HCT116 (cell line): ENCODE measurements around the gene EPN1. TPM values are rescaled to one million over a fixed set of nuclear protein-coding genes. Genes with fewer than 3 reads are reported as not detected.

ENCODE experiments used
- ATAC-seq: fragments of 200-7000 bp; cut with Tn5 transposase; 2 replicates; pipeline ENCODE4 v1.9.1; 2020; ENCODE audit warnings: mild to moderate bottlenecking, moderate library complexity
- BruUV-seq: library from RNA; stranded (reverse); fragments of 400-500 nt; replicated peaks from 2 replicates; lab custom pipeline; 2021; lab: Mats Ljungman, UMichigan
- CTCF ChIA-PET: fragments of 300-600 bp; sonication (Branson Sonifier 250); formaldehyde crosslinking; loops from one replicate; lab custom pipeline; 2021; ENCODE audit warnings: antibody characterized with exemption; lab: Charles Lee
- POLR2A ChIA-PET: fragments of 300-600, 350-600 bp; sonication (Branson Sonifier 250); formaldehyde crosslinking; loops from one replicate; lab custom pipeline; 2021; ENCODE audit warnings: antibody characterized with exemption; lab: Charles Lee
- RAD21 ChIA-PET, 2 experiments: fragments of 300-600 bp; sonication (Branson Sonifier 250); formaldehyde crosslinking; loops; one replicate each; lab custom pipeline; 2023; ENCODE audit warnings: low total read pairs in 2 of 2; ENCODE audit not compliant: uncharacterized antibody in 2 of 2, unreplicated experiment in 2 of 2, low non-redundant PET in 1 of 2; lab: Charles Lee
- DNase-seq: peaks from one replicate; pipeline ENCODE4 v3.0.0-alpha.2; 2010; ENCODE audit warnings: low read depth, low spot score
- H2AFZ ChIP-seq: fragments of 200-600 bp; shearing (Covaris generic), sonication (generic); 2 replicates; pipeline ENCODE4 v1.6.1; 2017; ENCODE audit warnings: low read depth, mixed run types, mixed read lengths, antibody characterized with exemption, low read length; ENCODE audit not compliant: poor library complexity, severe bottlenecking
- H3K27ac ChIP-seq: 2 replicates; pipeline ENCODE4 v1.5.1; 2012; ENCODE audit warnings: low read depth, low read length
- H3K27me3 ChIP-seq: fragments of 200-600 bp; sonication (generic); 2 replicates; pipeline ENCODE4 v1.6.1; 2016; ENCODE audit warnings: mixed run types, low read length, mixed read lengths; ENCODE audit not compliant: insufficient read depth
- H3K36me3 ChIP-seq, 2 experiments: fragments of 200-500 bp in 1 of 2; fragments of 200-600 bp in 1 of 2; sonication (Bioruptor generic) in 1 of 2; sonication (generic) in 1 of 2; 2 replicates each; pipeline versions ENCODE4 v1.5.1 to v1.6.1; 2014 to 2016; ENCODE audit warnings: low read length in 2 of 2, inconsistent platforms in 1 of 2, mixed read lengths in 1 of 2, mixed run types in 1 of 2; ENCODE audit not compliant: insufficient read depth in 2 of 2, control insufficient read depth in 1 of 2
- H3K4me1 ChIP-seq, 2 experiments: fragments of 200-600 bp in 1 of 2; sonication (generic) in 1 of 2; 2 replicates each; pipeline versions ENCODE4 v1.5.1 to v1.6.1; 2012 to 2017; ENCODE audit warnings: low read length in 2 of 2, inconsistent platforms in 1 of 2, mild to moderate bottlenecking in 1 of 2, mixed read lengths in 1 of 2, mixed run types in 1 of 2, moderate library complexity in 1 of 2; ENCODE audit not compliant: insufficient read depth in 2 of 2, control insufficient read depth in 1 of 2
- H3K4me2 ChIP-seq: fragments of 200-600 bp; sonication (generic); 2 replicates; pipeline ENCODE4 v1.6.1; 2017; ENCODE audit warnings: mixed run types, low read length, mixed read lengths
- H3K4me3 ChIP-seq, 2 experiments: fragments of 200-600 bp in 1 of 2; sonication (generic) in 1 of 2; replicated peaks in 1 of 2; 2 replicates each; pipeline ENCODE4 v1.5.1; 2011 to 2016; ENCODE audit warnings: low read length in 2 of 2, control low read depth in 1 of 2, low read depth in 1 of 2, mild to moderate bottlenecking in 1 of 2, mixed read lengths in 1 of 2, mixed run types in 1 of 2
- H3K79me2 ChIP-seq: fragments of 200-600 bp; sonication (generic); 2 replicates; pipeline ENCODE4 v1.6.1; 2017; ENCODE audit warnings: mild to moderate bottlenecking, mixed run types, low read length, moderate library complexity, mixed read lengths; ENCODE audit not compliant: insufficient read depth
- H3K9ac ChIP-seq: fragments of 200-600 bp; sonication (generic); 2 replicates; pipeline ENCODE4 v1.6.1; 2016; ENCODE audit warnings: low read length, mixed read lengths
- H3K9me2 ChIP-seq: fragments of 200-600 bp; sonication (generic), shearing (Covaris generic); 2 replicates; pipeline ENCODE4 v1.6.1; 2017; ENCODE audit warnings: mixed run types, mild to moderate bottlenecking, moderate library complexity; ENCODE audit not compliant: insufficient read depth
- H3K9me3 ChIP-seq, 2 experiments: fragments of 200-500 bp in 1 of 2; fragments of 200-600 bp in 1 of 2; sonication (Bioruptor generic) in 1 of 2; sonication (generic) in 1 of 2; 2 replicates each; pipeline ENCODE4 v1.6.1; 2014 to 2017; ENCODE audit warnings: low read length in 2 of 2, mixed read lengths in 2 of 2, inconsistent platforms in 1 of 2, low read depth in 1 of 2, mild to moderate bottlenecking in 1 of 2, mixed run types in 1 of 2, moderate library complexity in 1 of 2; ENCODE audit not compliant: control insufficient read depth in 1 of 2, insufficient read depth in 1 of 2
- H4K20me1 ChIP-seq: fragments of 200-600 bp; sonication (generic), shearing (Covaris generic); 2 replicates; pipeline ENCODE4 v1.6.1; 2017; ENCODE audit warnings: mixed run types, mild to moderate bottlenecking, moderate library complexity; ENCODE audit not compliant: insufficient read depth
- ATF3 ChIP-seq: IDR thresholded peaks from 2 replicates; pipeline ENCODE4 v1.6.1; 2012
- CBX3 ChIP-seq: IDR thresholded peaks from 2 replicates; pipeline ENCODE4 v1.6.1; 2012; ENCODE audit warnings: low read depth
- CEBPB ChIP-seq: IDR thresholded peaks from 2 replicates; pipeline ENCODE4 v1.6.1; 2012; ENCODE audit warnings: low read depth
- ELF1 ChIP-seq: IDR thresholded peaks from 2 replicates; pipeline ENCODE4 v1.6.1; 2012; ENCODE audit warnings: low read depth, borderline replicate concordance
- FOSL1 ChIP-seq: IDR thresholded peaks from 2 replicates; pipeline ENCODE4 v1.6.1; 2012; ENCODE audit warnings: low read depth
- POLR2A ChIP-seq: IDR thresholded peaks from 2 replicates; pipeline ENCODE4 v1.7.0; 2011; ENCODE audit warnings: borderline replicate concordance; ENCODE audit not compliant: insufficient read depth, insufficient read length; ENCODE audit errors: extremely low read depth
- REST ChIP-seq: IDR thresholded peaks from 2 replicates; pipeline ENCODE4 v1.6.1; 2012; ENCODE audit warnings: low read depth
- SIN3A ChIP-seq: IDR thresholded peaks from 2 replicates; pipeline ENCODE4 v1.6.1; 2012; ENCODE audit warnings: low read depth
- SRF ChIP-seq: IDR thresholded peaks from 2 replicates; pipeline ENCODE4 v1.6.1; 2012; ENCODE audit warnings: low read depth
- TCF7L2 ChIP-seq: IDR thresholded peaks from 2 replicates; pipeline ENCODE4 v1.7.0; 2011; ENCODE audit warnings: borderline replicate concordance, inconsistent platforms; ENCODE audit not compliant: insufficient read depth, insufficient read length; ENCODE audit errors: extremely low read depth
- ZBTB33 ChIP-seq: IDR thresholded peaks from 2 replicates; pipeline ENCODE4 v1.6.1; 2011; ENCODE audit warnings: mild to moderate bottlenecking, low read length, moderate library complexity; ENCODE audit not compliant: insufficient replicate concordance; ENCODE audit errors: extremely low read depth
- intact Hi-C: fragments of 100-400 bp; cut with micrococcal nuclease; formaldehyde crosslinking; loops from 2 replicates; pipeline ENCODE4 v1.10.0; 2022
- total RNA-seq: library from RNA; stranded (reverse); gene quantifications from one replicate; pipeline ENCODE4 v1.2.1, GENCODE V29; 2021; ENCODE audit not compliant: unreplicated experiment
- TF ChIP-seq, protein P1 (sequence below): IDR thresholded peaks from 2 replicates; pipeline ENCODE4 v1.6.1; 2012

The EPN1 gene
- total RNA-seq, 1 experiment from 2014 or later, result 122 TPM

DNA sequence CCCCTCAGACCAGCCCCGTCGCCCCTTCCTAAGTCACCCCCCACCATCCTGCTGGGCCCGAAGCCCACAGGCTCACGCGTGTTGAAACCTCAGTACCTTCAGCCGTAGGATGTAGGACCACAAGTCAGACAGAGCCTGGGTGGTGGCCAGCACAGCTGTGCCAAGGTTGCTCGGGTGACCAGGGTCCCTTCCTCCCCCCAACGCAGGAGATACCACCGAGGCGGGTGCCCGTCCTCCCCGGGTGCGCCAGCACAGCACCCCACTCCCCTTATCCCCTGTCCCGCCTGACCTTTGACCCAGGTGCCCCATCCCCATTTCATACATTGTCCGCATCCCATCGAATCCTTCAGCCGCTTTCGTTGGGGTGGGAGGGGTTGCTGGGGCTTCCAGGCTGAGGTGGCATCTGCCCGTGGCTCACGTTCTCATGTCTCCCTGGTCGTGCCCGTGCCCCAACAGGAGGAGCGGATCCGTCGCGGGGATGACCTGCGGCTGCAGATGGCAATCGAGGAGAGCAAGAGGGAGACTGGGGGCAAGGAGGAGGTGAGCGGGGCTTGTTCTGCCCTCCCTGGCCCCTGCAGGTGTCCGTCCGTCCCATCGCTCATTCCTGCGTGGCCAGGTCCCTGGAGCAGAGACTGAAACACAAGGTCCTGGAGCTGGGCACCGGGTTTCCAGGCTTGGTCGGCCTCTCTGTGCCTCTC, 14.5 kb downstream of the EPN1 start:
- intact Hi-C loops, result no loop called here
- Histone ChIP-seq H3K79me2 (peaks cover 31% of the 10 kb centered on the region), H3K9ac (no peak overlapping the region), H3K4me3 (no peak overlapping the region), H3K9me3 (no peaks in the 10 kb centered on the region), H3K4me2 (no peak overlapping the region), H3K9me2 (no peaks in the 10 kb centered on the region), H3K27ac (no peak overlapping the region), H3K36me3 (peaks cover 20 to 21% of the 10 kb centered on the region in 2 experiments; a peak in 3 of 4 replicates), H3K4me1 (no peaks in the 10 kb centered on the region), H4K20me1 (no peaks in the 10 kb centered on the region), H2AFZ (no peak overlapping the region), H3K27me3 (no peaks in the 10 kb centered on the region)
- ATAC-seq (no peak), DNase-seq (no peak)
- POLR2A ChIA-PET, result no interaction called here
- RAD21 ChIA-PET, result no interaction called here
- CTCF ChIA-PET, result no interaction called here
- TF ChIP-seq SIN3A (no peak), FOSL1 (no peak), ATF3 (no peak), SRF (no peak), TCF7L2 (no peak), ELF1 (no peak), POLR2A (no peak), CEBPB (no peak), ZBTB33 (no peak), REST (no peak), CBX3 (no peak)
- TF ChIP-seq, protein P1, sequence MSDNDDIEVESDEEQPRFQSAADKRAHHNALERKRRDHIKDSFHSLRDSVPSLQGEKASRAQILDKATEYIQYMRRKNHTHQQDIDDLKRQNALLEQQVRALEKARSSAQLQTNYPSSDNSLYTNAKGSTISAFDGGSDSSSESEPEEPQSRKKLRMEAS, result no peak
- BruUV-seq, result no TSS peak
